ENCODE data around the gene SEC22A.

SEC22A gene

DNA sequence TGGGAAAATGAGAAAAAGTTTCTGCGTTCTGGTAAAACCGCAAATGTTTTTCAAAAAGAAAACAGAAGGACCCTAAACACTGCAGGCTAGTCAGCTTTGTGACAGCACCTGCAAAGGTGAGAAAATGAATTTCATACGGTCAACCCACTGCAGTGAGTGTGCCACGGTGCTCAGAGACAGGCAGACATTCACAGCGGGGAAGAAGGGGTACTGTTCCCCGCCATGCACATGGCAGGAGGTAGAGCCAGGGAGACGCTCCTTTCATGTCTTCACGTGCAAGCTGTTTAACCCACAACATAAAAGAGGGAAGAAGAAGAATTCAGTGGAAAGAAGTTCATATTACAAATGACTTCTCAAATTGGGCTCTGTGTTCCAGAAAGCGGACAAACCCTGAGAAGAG is 109.5 kb downstream of the SEC22A start:
- DNase-seq, result no peak

DNA sequence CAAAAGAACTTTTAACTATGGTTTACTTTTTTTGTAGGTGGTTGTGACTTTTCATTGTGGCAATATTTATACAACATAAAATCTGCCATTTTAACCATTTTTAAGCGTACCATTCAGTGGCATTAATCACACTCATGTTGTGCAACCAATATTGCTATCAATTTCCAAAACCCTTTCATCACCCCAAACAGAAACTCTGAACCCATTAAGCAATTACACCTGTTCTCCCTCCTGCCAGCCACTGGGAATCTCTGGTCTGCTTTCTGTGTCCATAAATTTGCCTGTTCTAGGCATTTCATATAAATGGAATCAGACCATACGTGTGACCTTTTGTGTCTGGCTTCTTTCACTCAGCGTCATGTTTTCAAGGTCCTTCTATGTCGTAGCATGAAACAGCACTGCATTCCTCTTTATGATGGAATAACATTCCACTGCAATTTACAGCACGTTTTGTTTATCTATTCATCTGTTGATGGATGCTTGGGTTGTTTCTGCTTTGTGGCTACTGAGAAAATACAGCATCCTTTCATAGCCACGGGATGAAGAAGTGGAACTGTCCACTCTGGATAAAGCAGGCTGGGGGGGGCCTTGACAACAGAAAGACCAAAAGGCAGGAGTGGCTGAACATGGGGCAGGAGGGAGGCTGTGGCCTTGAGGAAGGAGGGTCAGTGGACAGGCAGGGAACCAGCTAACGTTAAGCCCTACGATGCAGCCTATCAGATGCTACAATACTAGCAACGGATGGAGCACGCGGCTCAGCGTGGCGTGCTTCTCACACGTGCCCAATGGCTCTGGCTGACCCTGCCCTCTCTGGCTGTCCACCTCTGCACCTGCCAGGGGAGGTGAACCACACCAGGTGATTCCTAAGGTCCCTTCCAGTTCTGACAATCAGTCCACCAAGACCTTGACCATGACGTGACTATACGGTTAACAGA is 110.9 kb downstream of the SEC22A start:
- DNase-seq, result no peak

DNA sequence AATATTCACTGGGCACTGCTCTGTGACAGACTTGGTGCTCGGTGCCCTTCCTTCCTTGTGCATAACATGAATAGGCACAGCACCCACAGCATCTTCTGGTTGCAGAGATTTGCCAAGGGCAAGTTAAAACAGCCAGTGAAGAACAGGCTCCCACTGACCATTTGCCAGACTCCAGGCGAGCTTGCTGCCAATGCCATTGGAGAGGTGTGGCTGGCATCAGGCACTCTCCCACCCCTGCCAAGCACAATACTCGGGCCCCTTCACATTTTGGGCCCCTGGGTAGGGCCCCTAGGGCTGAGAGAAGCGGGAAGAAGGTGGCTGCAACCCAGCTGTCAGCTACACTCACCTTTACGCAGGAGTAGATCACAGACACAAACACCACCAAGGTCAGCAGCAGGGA is 112.1 kb downstream of the SEC22A start:
- DNase-seq, result no peak

DNA sequence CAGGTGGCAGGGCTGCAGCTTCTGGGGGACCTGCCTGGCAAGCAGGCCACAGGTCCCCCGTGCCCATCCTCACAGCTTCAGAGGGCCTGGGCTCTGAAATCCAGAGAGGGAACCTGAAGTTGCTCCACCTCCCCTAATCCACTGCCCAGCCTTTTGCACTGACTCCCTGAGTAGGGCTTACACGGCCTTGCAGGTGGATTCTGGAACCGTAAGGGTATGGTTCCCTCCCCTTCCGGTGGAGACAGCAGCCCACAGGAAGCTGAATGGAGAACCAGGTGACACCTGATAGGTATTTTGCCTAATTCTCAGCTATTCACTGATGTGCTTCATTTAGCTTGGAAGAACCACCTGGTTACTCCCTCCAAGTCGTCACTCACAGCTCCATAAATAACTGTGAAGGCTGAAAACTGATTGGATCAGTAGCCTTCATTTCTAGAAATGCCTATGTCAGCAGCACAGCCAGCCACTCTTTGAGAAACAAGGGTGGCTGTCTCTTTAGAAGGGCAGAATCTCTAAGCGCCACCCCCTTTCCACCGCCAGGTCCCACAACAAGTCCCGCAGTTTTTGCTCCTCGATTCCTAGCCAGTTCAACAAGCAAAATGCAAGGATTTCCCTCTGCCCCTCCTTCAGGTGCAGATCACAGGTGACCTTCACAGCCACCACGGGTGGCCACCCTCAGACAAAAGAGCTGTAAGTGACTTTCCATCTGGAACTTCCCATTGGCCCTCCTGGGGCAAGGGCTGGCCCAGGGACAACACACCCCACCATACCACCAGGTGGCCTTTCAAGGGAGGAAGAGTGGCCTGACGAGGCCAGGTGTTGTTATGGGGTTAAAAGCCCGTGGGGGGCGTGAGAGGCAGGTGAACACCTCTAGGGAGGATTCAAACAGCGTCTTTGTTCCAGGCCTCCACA is 112.9 kb downstream of the SEC22A start:
- DNase-seq, result no peak

DNA sequence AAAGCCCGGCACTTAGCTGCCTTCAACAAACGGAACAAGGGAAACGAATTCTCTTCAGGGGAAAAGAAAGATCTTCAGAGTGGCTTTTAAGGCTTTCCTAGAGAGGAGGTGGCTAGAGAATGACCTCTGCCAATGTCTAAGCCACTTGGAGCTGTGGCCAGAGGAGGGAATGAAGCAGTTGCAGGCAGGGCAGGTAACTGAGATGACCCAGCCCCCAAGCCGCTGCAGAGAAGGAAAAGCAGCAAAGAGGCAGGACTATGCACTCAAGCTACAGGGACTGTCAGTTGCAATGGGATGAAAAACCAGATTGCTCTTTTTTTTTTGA is 113.5 kb downstream of the SEC22A start:
- DNase-seq, result no peak

DNA sequence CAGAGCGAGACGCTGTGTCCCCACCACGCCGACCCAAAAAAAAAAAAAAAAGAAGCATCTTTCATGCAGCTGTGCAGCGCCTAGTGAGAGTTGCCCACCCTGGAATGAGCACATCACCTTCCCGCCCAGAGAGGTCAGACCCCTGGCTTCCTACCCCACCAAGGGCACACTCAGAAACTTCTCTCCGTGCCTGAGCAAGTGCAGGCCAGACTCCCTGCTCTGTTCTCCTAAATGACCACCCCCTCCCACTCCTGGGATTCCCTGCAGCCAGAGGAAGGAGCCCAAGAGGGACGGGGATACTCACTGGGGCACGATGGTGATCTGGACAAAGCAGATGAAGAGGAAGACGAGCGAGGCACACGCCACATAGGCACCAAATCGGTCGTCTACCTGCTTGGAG is 116.0 kb downstream of the SEC22A start:
- no peak for DNase-seq

DNA sequence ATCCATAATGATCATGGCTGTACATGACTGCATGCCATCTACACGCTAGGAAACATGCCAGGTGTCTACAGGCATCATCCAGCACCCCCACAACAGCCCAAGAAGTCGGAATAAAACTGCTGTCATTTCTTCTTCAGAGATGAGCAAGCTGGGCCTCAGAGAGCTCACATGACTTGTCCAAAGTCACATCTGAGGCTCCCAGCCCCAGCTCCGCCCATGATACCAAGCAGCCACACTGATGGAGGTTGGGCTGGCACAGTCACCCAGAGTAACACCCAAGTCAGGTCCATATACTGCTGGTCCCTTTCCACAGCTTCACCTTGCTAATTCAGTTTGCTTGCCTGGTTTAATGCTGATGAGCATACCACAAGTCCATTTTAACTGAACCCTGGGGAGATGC is 116.6 kb downstream of the SEC22A start:
- DNase-seq, result no peak

DNA sequence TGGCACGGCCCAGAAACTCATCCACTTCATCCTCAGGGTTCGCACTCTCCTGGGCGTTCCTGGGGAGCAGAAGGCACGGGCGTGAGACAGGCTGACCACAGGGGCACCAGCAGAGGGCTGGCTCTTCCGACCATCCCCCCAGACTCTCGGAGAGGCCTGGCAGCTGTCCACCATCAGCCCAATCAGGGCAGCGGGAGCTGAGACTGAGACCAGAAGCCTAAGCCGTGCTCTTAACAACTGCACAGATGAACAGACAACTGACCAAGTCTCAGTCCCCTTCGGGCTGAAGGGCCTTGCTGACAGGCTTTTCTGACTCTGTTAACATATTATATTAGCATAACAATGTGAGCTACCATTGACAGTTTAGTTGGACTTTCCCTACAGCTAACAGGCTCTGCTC is 118.0 kb downstream of the SEC22A start:
- DNase-seq, result no peak

DNA sequence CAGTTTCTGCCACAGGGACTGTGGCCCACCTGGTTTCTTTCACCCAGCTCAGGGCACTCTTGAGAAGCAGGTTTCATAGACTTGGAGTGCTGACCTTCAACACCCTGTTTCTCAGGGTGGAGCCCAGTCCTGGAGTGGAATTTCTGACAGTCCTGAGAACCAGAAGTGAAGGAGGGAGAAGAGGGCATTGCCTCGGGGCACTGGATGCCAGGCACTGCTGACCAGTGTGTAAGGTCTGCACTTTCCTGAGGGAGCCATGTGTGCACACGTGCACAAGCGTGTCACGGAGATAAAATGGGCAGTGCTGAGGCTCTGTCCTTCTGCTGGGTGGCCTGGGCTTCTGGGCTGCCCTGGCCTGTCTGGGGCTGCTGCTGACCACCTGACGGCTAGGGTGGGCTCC is 118.5 kb downstream of the SEC22A start:
- no peak for DNase-seq

DNA sequence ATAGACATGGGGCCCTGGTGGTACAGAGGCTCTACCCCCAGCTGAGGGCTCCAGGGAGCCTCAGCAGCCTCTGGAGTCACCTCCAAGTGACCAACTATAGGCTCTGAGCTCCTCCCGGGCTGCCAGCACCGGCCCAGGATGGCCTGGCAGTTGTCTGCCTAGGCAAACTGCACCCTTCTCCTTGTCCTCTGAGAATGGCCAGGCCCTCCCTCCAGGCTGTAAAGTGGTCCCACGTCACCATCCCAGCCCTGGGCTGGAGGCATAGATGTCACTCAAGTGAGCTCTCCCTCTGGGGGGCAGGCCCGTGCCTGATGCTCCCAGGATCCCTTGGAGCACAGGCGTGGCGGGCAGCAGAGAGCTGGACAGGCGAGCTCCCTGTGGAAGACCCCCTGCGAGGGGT is 120.1 kb downstream of the SEC22A start:
- DNase-seq, result no peak

DNA sequence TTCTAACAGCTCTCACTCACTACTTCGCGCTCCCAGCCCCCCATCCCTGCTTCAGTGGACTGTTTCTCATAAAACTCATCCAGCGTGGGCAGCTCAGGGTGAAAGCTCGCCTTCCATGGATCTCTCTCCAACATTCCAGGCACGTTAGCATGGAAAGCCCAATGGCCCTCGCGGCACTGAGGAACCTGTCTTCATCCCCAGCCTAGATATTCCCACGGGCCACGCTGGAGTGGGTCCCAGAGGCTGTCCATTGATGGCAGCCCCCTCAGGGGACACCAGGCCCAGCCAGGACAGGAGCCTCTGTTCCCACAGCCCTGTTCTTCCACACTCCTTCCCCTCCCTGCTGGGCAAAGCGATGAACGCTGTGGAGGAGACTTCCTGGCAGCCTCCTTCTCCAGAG is 121.1 kb downstream of the SEC22A start:
- DNase-seq, result no peak
